ENCODE data around the gene ETV4.
"Not testable (repeated sequence)": the region's sequence is repeated elsewhere in the genome, so short reads cannot be mapped to it uniquely, and the experiment has no call there.

Gene ETV4

GRCh38 chr17:43543300-43543699, 2.8 kb downstream of the ETV4 start:
- no peak for DNase-seq

- DNase-seq, result no peak
These were observed 3.3 kb downstream of the ETV4 start for GRCh38 chr17:43542859-43543258.

- no peak for DNase-seq
These were observed 5.1 kb downstream of the ETV4 start for GRCh38 chr17:43540821-43541674.

GRCh38 chr17:43536236-43536992, 9.7 kb downstream of the ETV4 start:
- no peak for DNase-seq

GRCh38 chr17:43534909-43535308, 11.2 kb downstream of the ETV4 start:
- DNase-seq, result no peak

- no peak for DNase-seq
These were observed 12.4 kb downstream of the ETV4 start for GRCh38 chr17:43533699-43534098.

- DNase-seq, result no peak
These were observed 13.6 kb downstream of the ETV4 start for GRCh38 chr17:43532581-43532980.

GRCh38 chr17:43531955-43532354, 14.2 kb downstream of the ETV4 start:
- DNase-seq, result no peak

GRCh38 chr17:43531082-43531378, 15.1 kb downstream of the ETV4 start:
- no peak for DNase-seq

- no peak for DNase-seq
These were observed 15.7 kb downstream of the ETV4 start for GRCh38 chr17:43530288-43531081.

GRCh38 chr17:43529947-43530287, 16.2 kb downstream of the ETV4 start:
- DNase-seq, result no peak

- DNase-seq, result no peak
These were observed 16.9 kb downstream of the ETV4 start for GRCh38 chr17:43528988-43529814.

- DNase-seq, result no peak
These were observed 17.7 kb downstream of the ETV4 start for GRCh38 chr17:43528319-43528987.

- no peak for DNase-seq
These were observed 19.1 kb downstream of the ETV4 start for GRCh38 chr17:43526886-43527648.

- DNase-seq, result no peak
These were observed 21.1 kb downstream of the ETV4 start for GRCh38 chr17:43524945-43525575.

- DNase-seq, result no peak
These were observed 24.8 kb downstream of the ETV4 start for GRCh38 chr17:43521389-43521788.

- no peak for DNase-seq
These were observed 28.3 kb downstream of the ETV4 start for GRCh38 chr17:43517615-43518386.

- DNase-seq, result no peak
These were observed 29.0 kb downstream of the ETV4 start for GRCh38 chr17:43517161-43517560.

GRCh38 chr17:43515656-43516055, 30.5 kb downstream of the ETV4 start:
- no peak for DNase-seq

GRCh38 chr17:43511199-43511598, 34.9 kb downstream of the ETV4 start:
- DNase-seq, result not testable (repeated sequence)

Measured in SW 1271 (cell line).